GM23338 (cell line): ENCODE measurements around the gene TICAM2. TPM values are rescaled to one million over a fixed set of nuclear protein-coding genes. Genes with fewer than 3 reads are reported as not detected.

ENCODE experiments used
- ATAC-seq: fragments of 200-7000 bp; cut with Tn5 transposase; 3 replicates; pipeline ENCODE4 v1.9.1; 2020
- DNase-seq: peaks from one replicate; pipeline ENCODE4 v3.0.0-alpha.2; 2015; ENCODE audit warnings: low spot score
- H2AFZ ChIP-seq: fragments of 200-600 bp; sonication (generic); 2 replicates; pipeline ENCODE4 v1.8.0; 2016; ENCODE audit warnings: antibody characterized with exemption, mild to moderate bottlenecking, moderate library complexity
- H3F3A ChIP-seq: fragments of 200-600 bp; sonication (generic); replicated peaks from 2 replicates; pipeline ENCODE4 v1.8.0; 2017; ENCODE audit warnings: antibody characterized with exemption, mixed run types, low read depth
- H3K27ac ChIP-seq: fragments of 200-600 bp; sonication (generic); 2 replicates; pipeline ENCODE4 v1.6.1; 2016; ENCODE audit warnings: low read depth
- H3K27me3 ChIP-seq: fragments of 200-600 bp; sonication (generic); 2 replicates; pipeline ENCODE4 v1.8.0; 2016; ENCODE audit warnings: mild to moderate bottlenecking, mixed run types, moderate library complexity; ENCODE audit not compliant: insufficient read depth
- H3K36me3 ChIP-seq: fragments of 200-600 bp; sonication (generic); 2 replicates; pipeline ENCODE4 v1.8.0; 2016; ENCODE audit warnings: mild to moderate bottlenecking; ENCODE audit not compliant: insufficient read depth
- H3K4me1 ChIP-seq: fragments of 200-600 bp; sonication (generic); 2 replicates; pipeline ENCODE4 v1.8.0; 2016; ENCODE audit warnings: mild to moderate bottlenecking, moderate library complexity; ENCODE audit not compliant: insufficient read depth
- H3K4me2 ChIP-seq: fragments of 200-600 bp; sonication (generic); 2 replicates; pipeline ENCODE4 v1.7.1; 2017; ENCODE audit warnings: mixed run types
- H3K4me3 ChIP-seq: fragments of 200-600 bp; sonication (generic); 2 replicates; pipeline ENCODE4 v1.6.1; 2016; ENCODE audit warnings: mixed run types
- H3K79me2 ChIP-seq: fragments of 200-600 bp; sonication (generic); replicated peaks from 2 replicates; pipeline ENCODE4 v1.8.0; 2017; ENCODE audit warnings: mild to moderate bottlenecking; ENCODE audit not compliant: insufficient read depth
- H3K9me2 ChIP-seq: fragments of 200-600 bp; sonication (generic); 2 replicates; pipeline ENCODE4 v1.8.0; 2017; ENCODE audit not compliant: insufficient read depth
- H4K20me1 ChIP-seq: fragments of 200-600 bp; sonication (generic); replicated peaks from 2 replicates; pipeline ENCODE4 v1.8.0; 2017; ENCODE audit warnings: mild to moderate bottlenecking; ENCODE audit not compliant: insufficient read depth
- H3K27ac Mint-ChIP-seq: 2 replicates; pipeline ENCODE4 v1.8.0; 2020; ENCODE audit warnings: inconsistent platforms, mild to moderate bottlenecking, moderate library complexity, mixed read lengths
- H3K27me3 Mint-ChIP-seq: 3 replicates; pipeline ENCODE4 v1.8.0; 2022; ENCODE audit warnings: low read depth, mild to moderate bottlenecking, moderate library complexity, mixed read lengths, inconsistent platforms; ENCODE audit not compliant: insufficient read depth, poor library complexity
- H3K36me3 Mint-ChIP-seq: 3 replicates; pipeline ENCODE4 v1.8.0; 2021; ENCODE audit warnings: low read depth, mild to moderate bottlenecking, inconsistent platforms, moderate library complexity, mixed read lengths
- H3K4me1 Mint-ChIP-seq: 3 replicates; pipeline ENCODE4 v1.8.0; 2020; ENCODE audit warnings: mild to moderate bottlenecking, inconsistent platforms, mixed read lengths
- H3K4me3 Mint-ChIP-seq: 3 replicates; pipeline ENCODE4 v1.8.0; 2021; ENCODE audit warnings: moderate library complexity, mild to moderate bottlenecking, inconsistent platforms, mixed read lengths
- H3K9me3 Mint-ChIP-seq: 3 replicates; pipeline ENCODE4 v1.8.0; 2020; ENCODE audit warnings: moderate library complexity, mild to moderate bottlenecking, inconsistent platforms, mixed read lengths
- CREB1 ChIP-seq: fragments of 250-450 bp; sonication (Bioruptor Pico); IDR thresholded peaks from 2 replicates; pipeline ENCODE4 v1.5.0; 2020; ENCODE audit warnings: low read depth, mild to moderate bottlenecking, moderate library complexity
- ETS1 ChIP-seq: IDR thresholded peaks from 2 replicates; pipeline ENCODE4 v1.6.1; 2016; ENCODE audit warnings: antibody characterized with exemption
- EZH2 ChIP-seq: fragments of 200-600 bp; sonication (generic); IDR thresholded peaks from one replicate; pipeline ENCODE4 v1.8.0; 2017; ENCODE audit warnings: antibody characterized with exemption, mild to moderate bottlenecking, low read depth; ENCODE audit not compliant: unreplicated experiment
- EZH2phosphoT487 ChIP-seq: fragments of 200-600 bp; sonication (generic); IDR thresholded peaks from one replicate; pipeline ENCODE4 v1.8.1; 2018; ENCODE audit warnings: antibody characterized with exemption; ENCODE audit not compliant: unreplicated experiment
- JUNB ChIP-seq: IDR thresholded peaks from one replicate; pipeline ENCODE4 v1.6.1; 2016; ENCODE audit warnings: antibody characterized with exemption; ENCODE audit not compliant: unreplicated experiment
- NANOG ChIP-seq: IDR thresholded peaks from 2 replicates; pipeline ENCODE4 v1.6.1; 2016; ENCODE audit warnings: antibody characterized with exemption, borderline replicate concordance
- POLR2AphosphoS5 ChIP-seq: IDR thresholded peaks from 2 replicates; pipeline ENCODE4 v1.6.1; 2016; ENCODE audit warnings: antibody characterized with exemption, low read depth
- REST ChIP-seq: IDR thresholded peaks from one replicate; pipeline ENCODE4 v1.6.1; 2018; ENCODE audit warnings: antibody characterized with exemption; ENCODE audit not compliant: unreplicated experiment
- STAT1 ChIP-seq: IDR thresholded peaks from one replicate; pipeline ENCODE4 v1.6.1; 2016; ENCODE audit warnings: antibody characterized with exemption; ENCODE audit not compliant: unreplicated experiment
- ZNF331 ChIP-seq: fragments of 250-450 bp; sonication (Bioruptor Pico); IDR thresholded peaks from 2 replicates; pipeline ENCODE4 v1.5.0; 2020; ENCODE audit warnings: low read depth, mild to moderate bottlenecking, moderate library complexity
- polyA plus RNA-seq: library from polyadenylated mRNA; unstranded; fragments of >200 nt; fragmentation: Nextera tagmentation; extraction: Ambion mirVana; gene quantifications from 2 replicates; pipeline ENCODE4 v1.2.1, GENCODE V29; 2016
- total RNA-seq: library from RNA; depleted of rRNA; stranded (reverse); fragments of >200 nt; shearing (Covaris generic); gene quantifications from 2 replicates; pipeline ENCODE4 v1.2.3, GENCODE V29; 2014
- TF ChIP-seq, protein P1 (sequence below), 2 experiments: fragments of 200-600 bp in 1 of 2; sonication (generic) in 1 of 2; conservative IDR thresholded peaks; 2 replicates each; pipeline versions ENCODE4 v1.5.1 to v1.6.1; 2016 to 2017; ENCODE audit warnings: antibody characterized with exemption in 2 of 2, low read depth in 2 of 2, mild to moderate bottlenecking in 2 of 2, moderate library complexity in 1 of 2

Gene TICAM2
- total and polyA plus RNA-seq, 2 experiments from 2014 or later, result 1.0 TPM; not detected in 1

DNA sequence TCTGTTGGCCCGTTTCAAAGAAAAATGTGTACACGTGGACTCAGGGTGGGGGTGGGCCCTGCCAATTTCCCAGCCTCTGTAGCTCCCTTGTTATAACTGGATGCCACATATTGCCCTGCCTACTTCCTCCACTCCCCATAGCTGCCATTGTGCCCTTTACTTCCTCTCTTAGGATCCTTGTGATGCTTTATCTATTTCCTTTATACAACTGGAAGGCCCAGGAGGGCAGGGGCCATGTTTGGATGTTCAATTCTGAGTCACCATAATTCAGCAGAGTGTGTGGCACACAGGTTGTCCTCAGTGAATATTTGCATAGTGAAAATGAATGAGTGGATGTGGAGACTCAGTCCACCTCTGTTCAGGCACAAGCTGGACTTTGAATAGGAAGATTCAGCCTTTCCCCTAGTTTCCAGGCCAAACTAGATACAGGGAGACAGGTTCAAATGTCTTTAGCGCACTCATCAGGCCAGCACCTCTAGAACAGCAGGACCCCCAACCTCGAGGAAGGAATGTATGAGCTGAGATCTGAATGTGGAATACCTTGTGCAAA lies 47.1 kb downstream of the TICAM2 start (continued):
- TF ChIP-seq REST (no peak), EZH2 (no peak), STAT1 (no peak), ETS1 (no peak), POLR2AphosphoS5 (no peak), CREB1 (no peak), EZH2phosphoT487 (no peak)
- TF ChIP-seq, protein P1, sequence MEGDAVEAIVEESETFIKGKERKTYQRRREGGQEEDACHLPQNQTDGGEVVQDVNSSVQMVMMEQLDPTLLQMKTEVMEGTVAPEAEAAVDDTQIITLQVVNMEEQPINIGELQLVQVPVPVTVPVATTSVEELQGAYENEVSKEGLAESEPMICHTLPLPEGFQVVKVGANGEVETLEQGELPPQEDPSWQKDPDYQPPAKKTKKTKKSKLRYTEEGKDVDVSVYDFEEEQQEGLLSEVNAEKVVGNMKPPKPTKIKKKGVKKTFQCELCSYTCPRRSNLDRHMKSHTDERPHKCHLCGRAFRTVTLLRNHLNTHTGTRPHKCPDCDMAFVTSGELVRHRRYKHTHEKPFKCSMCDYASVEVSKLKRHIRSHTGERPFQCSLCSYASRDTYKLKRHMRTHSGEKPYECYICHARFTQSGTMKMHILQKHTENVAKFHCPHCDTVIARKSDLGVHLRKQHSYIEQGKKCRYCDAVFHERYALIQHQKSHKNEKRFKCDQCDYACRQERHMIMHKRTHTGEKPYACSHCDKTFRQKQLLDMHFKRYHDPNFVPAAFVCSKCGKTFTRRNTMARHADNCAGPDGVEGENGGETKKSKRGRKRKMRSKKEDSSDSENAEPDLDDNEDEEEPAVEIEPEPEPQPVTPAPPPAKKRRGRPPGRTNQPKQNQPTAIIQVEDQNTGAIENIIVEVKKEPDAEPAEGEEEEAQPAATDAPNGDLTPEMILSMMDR (conservative IDR thresholded peaks at IDR 0.05; ENCODE audit: low read depth in 2 of 2), result no peak

DNA sequence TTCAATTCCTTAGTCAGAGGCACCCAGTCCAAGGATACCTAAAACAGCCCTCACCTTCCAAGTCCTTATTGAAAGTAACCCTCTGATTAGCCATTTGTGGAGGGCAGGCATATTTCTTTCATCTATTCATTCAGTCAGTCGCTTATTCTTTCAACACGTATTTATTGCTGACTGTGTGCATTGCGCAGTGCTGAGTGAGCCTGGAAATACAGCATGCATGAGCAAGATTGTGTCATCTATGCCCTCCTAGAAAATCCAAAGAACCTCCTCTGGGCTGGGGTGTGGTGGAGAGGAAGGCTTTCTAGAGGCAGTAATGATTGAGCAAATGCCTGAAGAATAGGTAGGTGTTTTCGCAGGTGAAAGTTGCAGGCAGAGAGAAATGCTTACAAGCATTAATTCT lies 49.2 kb downstream of the TICAM2 start:
- Mint-ChIP-seq H3K27me3 (peaks cover 4% of the 10 kb centered on the region), H3K27ac (no peak overlapping the region), H3K4me1 (peaks cover 30% of the 10 kb centered on the region), H3K9me3 (no peaks in the 10 kb centered on the region; the same call in 2 of the 3 replicates), H3K4me3 (no peak overlapping the region), H3K36me3 (no peaks in the 10 kb centered on the region)
- H3K9me2 ChIP-seq, result no peaks in the 10 kb centered on the region
- no peaks in the 10 kb centered on the region for H3F3A ChIP-seq
- H3K4me3 ChIP-seq, result no peak overlapping the region
- peaks cover 6% of the 10 kb centered on the region for H3K4me1 ChIP-seq
- DNase-seq, result no peak
- no peaks in the 10 kb centered on the region for H3K79me2 ChIP-seq
- no peaks in the 10 kb centered on the region for H3K36me3 ChIP-seq
- H2AFZ ChIP-seq, result no peak overlapping the region
- no peaks in the 10 kb centered on the region for H4K20me1 ChIP-seq
- H3K4me2 ChIP-seq, result no peak overlapping the region
- no peak overlapping the region for H3K27ac ChIP-seq
- TF ChIP-seq ZNF331 (CRISPR knock-in tag), result no peak
- no peak for TF ChIP-seq ETS1
- TF ChIP-seq STAT1, result no peak
- no peak for TF ChIP-seq EZH2
- TF ChIP-seq CREB1, result no peak
- TF ChIP-seq, protein P1 (conservative IDR thresholded peaks at IDR 0.05; ENCODE audit: low read depth in 2 of 2), result no peak
- TF ChIP-seq POLR2AphosphoS5, result no peak
- no peak for TF ChIP-seq JUNB
- no peak for TF ChIP-seq NANOG
- H3K27me3 ChIP-seq, result no peaks in the 10 kb centered on the region
- ATAC-seq, result no peak
